Measurements from ENCODE around the gene GFY.

Gene GFY

GRCh38 chr19:49415810-49416200, 9.4 kb upstream of the GFY start:
- no peak for TF ChIP-seq CTCF (IDR thresholded peaks at IDR 0.05; ENCODE audit: borderline replicate concordance, insufficient read depth, low read depth, low read length)
- no peak overlapping the region for H3K4me3 ChIP-seq (ENCODE audit: low read depth, low read length)

GRCh38 chr19:49417088-49417487, 8.1 kb upstream of the GFY start:
- no peak overlapping the region for H3K4me3 ChIP-seq (ENCODE audit: low read depth, low read length)
- no peak for TF ChIP-seq CTCF (IDR thresholded peaks at IDR 0.05; ENCODE audit: borderline replicate concordance, insufficient read depth, low read depth, low read length)

- no peak overlapping the region for H3K4me3 ChIP-seq (ENCODE audit: low read depth, low read length)
- TF ChIP-seq CTCF (IDR thresholded peaks at IDR 0.05; ENCODE audit: borderline replicate concordance, insufficient read depth, low read depth, low read length), result no peak
Observed at GRCh38 chr19:49418511-49418910, 6.7 kb upstream of the GFY start.

GRCh38 chr19:49419173-49419572, 6.0 kb upstream of the GFY start:
- no peak overlapping the region for H3K4me3 ChIP-seq (ENCODE audit: low read depth, low read length)
- no peak for TF ChIP-seq CTCF (IDR thresholded peaks at IDR 0.05; ENCODE audit: borderline replicate concordance, insufficient read depth, low read depth, low read length)

GRCh38 chr19:49420227-49420626, 5.0 kb upstream of the GFY start:
- no peak for TF ChIP-seq CTCF (IDR thresholded peaks at IDR 0.05; ENCODE audit: borderline replicate concordance, insufficient read depth, low read depth, low read length)
- no peak overlapping the region for H3K4me3 ChIP-seq (ENCODE audit: low read depth, low read length)

GRCh38 chr19:49421039-49421877, 3.9 kb upstream of the GFY start:
- TF ChIP-seq CTCF (IDR thresholded peaks at IDR 0.05; ENCODE audit: borderline replicate concordance, insufficient read depth, low read depth, low read length), result no peak
- no peak overlapping the region for H3K4me3 ChIP-seq (ENCODE audit: low read depth, low read length)

GRCh38 chr19:49421878-49422202, 3.3 kb upstream of the GFY start:
- no peak overlapping the region for H3K4me3 ChIP-seq (ENCODE audit: low read depth, low read length)
- TF ChIP-seq CTCF (IDR thresholded peaks at IDR 0.05; ENCODE audit: borderline replicate concordance, insufficient read depth, low read depth, low read length), result no peak

All from GM12875 (cell line).